GM21360 (cell line): ENCODE measurements around the gene ADAMTSL4.
A peak's percentile ranks its signal among the peaks of the same experiment; 100 is the strongest.
"Not testable (repeated sequence)": the region's sequence is repeated elsewhere in the genome, so short reads cannot be mapped to it uniquely, and the experiment has no call there.

ENCODE experiments used
- ATAC-seq: cut with Tn5 transposase; IDR thresholded peaks from one replicate; pipeline ENCODE4 v1.9.1; 2021; ENCODE audit warnings: mild to moderate bottlenecking, moderate library complexity; ENCODE audit not compliant: unreplicated experiment

Gene ADAMTSL4

GRCh38 chr1:150554086-150554452, 4.9 kb downstream of the ADAMTSL4 start:
- ATAC-seq: no peak

GRCh38 chr1:150555198-150555970, 6.2 kb downstream of the ADAMTSL4 start:
- ATAC-seq: no peak

- ATAC-seq: no peak
These were observed 7.0 kb downstream of the ADAMTSL4 start for GRCh38 chr1:150555971-150556865.

- ATAC-seq: no peak
These were observed 7.9 kb downstream of the ADAMTSL4 start for GRCh38 chr1:150557065-150557600.

GRCh38 chr1:150557813-150558212, 8.6 kb downstream of the ADAMTSL4 start:
- no peak for ATAC-seq

GRCh38 chr1:150558303-150558704, 9.1 kb downstream of the ADAMTSL4 start:
- ATAC-seq: no peak

- ATAC-seq: no peak
These were observed 9.8 kb downstream of the ADAMTSL4 start for GRCh38 chr1:150558761-150559655.

- ATAC-seq: no peak
These were observed 10.4 kb downstream of the ADAMTSL4 start for GRCh38 chr1:150559656-150560010.

- no peak for ATAC-seq
These were observed 10.8 kb downstream of the ADAMTSL4 start for GRCh38 chr1:150560011-150560438.

GRCh38 chr1:150560576-150561253, 11.5 kb downstream of the ADAMTSL4 start:
- ATAC-seq: no peak

GRCh38 chr1:150561254-150561973, 12.2 kb downstream of the ADAMTSL4 start:
- ATAC-seq: no peak

- ATAC-seq: no peak
These were observed 12.8 kb downstream of the ADAMTSL4 start for GRCh38 chr1:150561974-150562445.

GRCh38 chr1:150562446-150563339, 13.5 kb downstream of the ADAMTSL4 start:
- ATAC-seq: peak; percentile 30

- no peak for ATAC-seq
These were observed 14.3 kb downstream of the ADAMTSL4 start for GRCh38 chr1:150563340-150564038.

- no peak for ATAC-seq
These were observed 15.1 kb downstream of the ADAMTSL4 start for GRCh38 chr1:150564051-150564991.

GRCh38 chr1:150565240-150565991, 16.2 kb downstream of the ADAMTSL4 start:
- not testable (repeated sequence) for ATAC-seq
